ENCODE measurements around the gene RBPMS2. TPM values are rescaled to one million over a fixed set of nuclear protein-coding genes. Genes with fewer than 3 reads are reported as not detected.

The RBPMS2 gene
- total RNA-seq, 1 experiment from 2014 or later = 0.16 TPM

DNA sequence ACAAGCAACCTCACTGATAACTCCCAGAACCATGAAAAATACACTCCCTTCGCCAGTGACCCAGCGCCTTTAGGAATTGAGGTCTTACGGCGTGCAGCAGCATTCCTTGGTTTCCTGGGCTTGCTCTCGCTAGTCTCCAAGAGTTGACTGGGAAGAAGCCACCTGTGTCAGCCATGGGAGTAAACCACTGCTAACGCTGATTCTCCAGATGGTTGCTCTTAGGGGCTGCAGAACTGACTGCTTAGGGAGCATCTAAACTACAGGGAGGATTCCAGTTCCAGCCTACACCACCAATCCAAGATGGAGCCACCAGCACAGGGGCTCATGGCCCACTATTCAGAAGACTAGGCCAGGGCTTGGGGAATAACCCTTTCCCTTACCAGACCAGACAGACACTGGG, 2.4 kb downstream of the RBPMS2 start:
- TF ChIP-seq, protein P1, sequence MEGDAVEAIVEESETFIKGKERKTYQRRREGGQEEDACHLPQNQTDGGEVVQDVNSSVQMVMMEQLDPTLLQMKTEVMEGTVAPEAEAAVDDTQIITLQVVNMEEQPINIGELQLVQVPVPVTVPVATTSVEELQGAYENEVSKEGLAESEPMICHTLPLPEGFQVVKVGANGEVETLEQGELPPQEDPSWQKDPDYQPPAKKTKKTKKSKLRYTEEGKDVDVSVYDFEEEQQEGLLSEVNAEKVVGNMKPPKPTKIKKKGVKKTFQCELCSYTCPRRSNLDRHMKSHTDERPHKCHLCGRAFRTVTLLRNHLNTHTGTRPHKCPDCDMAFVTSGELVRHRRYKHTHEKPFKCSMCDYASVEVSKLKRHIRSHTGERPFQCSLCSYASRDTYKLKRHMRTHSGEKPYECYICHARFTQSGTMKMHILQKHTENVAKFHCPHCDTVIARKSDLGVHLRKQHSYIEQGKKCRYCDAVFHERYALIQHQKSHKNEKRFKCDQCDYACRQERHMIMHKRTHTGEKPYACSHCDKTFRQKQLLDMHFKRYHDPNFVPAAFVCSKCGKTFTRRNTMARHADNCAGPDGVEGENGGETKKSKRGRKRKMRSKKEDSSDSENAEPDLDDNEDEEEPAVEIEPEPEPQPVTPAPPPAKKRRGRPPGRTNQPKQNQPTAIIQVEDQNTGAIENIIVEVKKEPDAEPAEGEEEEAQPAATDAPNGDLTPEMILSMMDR (IDR thresholded peaks at IDR 0.05; ENCODE audit: unreplicated experiment) = no peak
- peaks cover 11% of the 10 kb centered on the region for H3K27me3 Mint-ChIP-seq (ENCODE audit: insufficient read depth, unreplicated experiment)
- CTCF ChIA-PET = no interaction called here
- H3K4me1 Mint-ChIP-seq (ENCODE audit: insufficient read depth, unreplicated experiment) = peaks cover 2% of the 10 kb centered on the region
- no peak for DNase-seq (ENCODE audit: unreplicated experiment)
- POLR2A ChIA-PET = no interaction called here
- intact Hi-C loops (cut with micrococcal nuclease) = no loop called here
- H3K36me3 Mint-ChIP-seq (ENCODE audit: insufficient read depth, unreplicated experiment) = no peaks in the 10 kb centered on the region
- no peak overlapping the region for H3K4me3 Mint-ChIP-seq (ENCODE audit: unreplicated experiment)
- H3K27ac Mint-ChIP-seq (ENCODE audit: low read depth, unreplicated experiment) = no peak overlapping the region
- no peaks in the 10 kb centered on the region for H3K9me3 Mint-ChIP-seq (ENCODE audit: unreplicated experiment)
- BruUV-seq (replicated peaks) = no TSS peak

DNA sequence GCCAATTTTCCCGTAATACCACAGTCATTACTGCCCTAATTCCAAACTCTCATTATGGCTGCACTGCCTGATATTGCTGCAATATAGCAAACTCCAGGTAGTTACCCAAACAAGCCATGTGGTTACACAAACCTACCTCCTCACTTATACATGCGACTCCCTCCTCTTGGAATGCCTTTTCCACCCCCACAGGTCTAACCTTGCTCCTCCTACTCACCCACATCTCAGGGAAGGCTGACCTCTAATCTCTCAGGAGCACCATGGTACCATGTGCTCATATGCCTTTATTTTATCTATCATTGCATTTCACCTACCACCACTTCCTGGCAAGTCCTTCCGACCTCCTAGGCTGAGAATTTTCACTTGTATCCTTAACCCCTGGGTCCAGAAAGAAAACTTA, 2.9 kb downstream of the RBPMS2 start:
- Mint-ChIP-seq H3K9me3 (ENCODE audit: unreplicated experiment) (no peaks in the 10 kb centered on the region), H3K4me1 (ENCODE audit: insufficient read depth, unreplicated experiment) (peaks cover 5% of the 10 kb centered on the region), H3K4me3 (ENCODE audit: unreplicated experiment) (no peak overlapping the region), H3K27me3 (ENCODE audit: insufficient read depth, unreplicated experiment) (peaks cover 11% of the 10 kb centered on the region), H3K36me3 (ENCODE audit: insufficient read depth, unreplicated experiment) (no peaks in the 10 kb centered on the region), H3K27ac (ENCODE audit: low read depth, unreplicated experiment) (no peak overlapping the region)
- POLR2A ChIA-PET = no interaction called here
- TF ChIP-seq, protein P1 (IDR thresholded peaks at IDR 0.05; ENCODE audit: unreplicated experiment) = no peak
- intact Hi-C loops (cut with micrococcal nuclease) = no loop called here
- BruUV-seq (replicated peaks) = no TSS peak
- no peak for DNase-seq (ENCODE audit: unreplicated experiment)
- CTCF ChIA-PET = no interaction called here

DNA sequence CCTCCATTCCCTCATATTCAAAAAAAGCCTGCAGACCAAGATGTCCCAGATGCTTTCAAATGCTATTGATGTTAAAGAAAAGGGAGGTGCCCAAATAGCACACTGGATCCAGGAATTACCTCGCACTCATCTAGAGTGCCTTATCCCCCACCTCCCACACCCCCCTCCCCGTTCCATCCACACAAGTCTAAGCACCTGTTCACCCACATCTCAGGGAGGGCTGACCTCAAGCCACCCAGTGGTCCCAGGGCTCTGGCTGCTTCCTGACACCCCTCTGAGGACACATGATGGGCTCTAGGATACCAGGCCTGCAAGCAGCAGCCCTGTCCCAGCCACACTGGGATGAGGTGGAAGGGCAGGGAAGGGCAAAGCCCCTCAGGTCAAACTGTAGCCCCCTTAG, 4.8 kb downstream of the RBPMS2 start:
- no peak for DNase-seq (ENCODE audit: unreplicated experiment)
- TF ChIP-seq, protein P1 (IDR thresholded peaks at IDR 0.05; ENCODE audit: unreplicated experiment) = no peak
- intact Hi-C loops (cut with micrococcal nuclease) = no loop called here
- BruUV-seq (replicated peaks) = no TSS peak
- Mint-ChIP-seq H3K27ac (ENCODE audit: low read depth, unreplicated experiment) (no peak overlapping the region), H3K27me3 (ENCODE audit: insufficient read depth, unreplicated experiment) (peaks cover 11% of the 10 kb centered on the region), H3K36me3 (ENCODE audit: insufficient read depth, unreplicated experiment) (no peaks in the 10 kb centered on the region), H3K4me3 (ENCODE audit: unreplicated experiment) (no peak overlapping the region), H3K9me3 (ENCODE audit: unreplicated experiment) (no peaks in the 10 kb centered on the region), H3K4me1 (ENCODE audit: insufficient read depth, unreplicated experiment) (peaks cover 5% of the 10 kb centered on the region)
- POLR2A ChIA-PET = interaction anchor here (0.6 to 1.2 kb wide), 3 partner anchors 10 to 38 kb away, joined by 3 read pairs; no protein-coding TSS in a partner anchor
- CTCF ChIA-PET = interaction anchor here (0.6 to 0.7 kb wide), 4 partner anchors 41 to 519 kb away, joined by 3 to 6 read pairs (median 4); no protein-coding TSS in a partner anchor

DNA sequence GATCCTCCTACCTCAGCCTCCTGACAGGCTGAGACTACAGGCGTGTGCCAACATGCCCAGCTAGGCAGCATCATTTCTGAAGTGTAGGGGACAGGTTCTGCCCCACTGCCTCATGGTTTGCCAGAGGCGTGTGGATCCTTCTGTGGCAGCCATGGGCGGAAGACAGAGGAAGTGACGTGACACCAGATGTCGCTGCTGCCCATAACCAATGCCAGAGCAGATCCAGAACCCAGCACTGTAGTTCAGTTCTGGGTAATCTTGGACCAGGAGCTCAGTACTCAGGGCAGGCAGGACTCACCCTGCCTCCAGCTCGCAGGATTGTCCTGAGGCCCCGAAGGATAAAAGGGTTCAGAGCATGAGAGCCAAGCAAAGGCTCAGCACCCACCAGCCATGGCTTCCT, 8.2 kb downstream of the RBPMS2 start:
- ChIA-PET CTCF (interaction anchor here (0.6 to 0.7 kb wide), 2 partner anchors 503 to 1304 kb away, joined by 3 read pairs; no protein-coding TSS in a partner anchor), POLR2A (no interaction called here)
- Mint-ChIP-seq H3K27me3 (ENCODE audit: insufficient read depth, unreplicated experiment) (no peaks in the 10 kb centered on the region), H3K9me3 (ENCODE audit: unreplicated experiment) (no peaks in the 10 kb centered on the region), H3K36me3 (ENCODE audit: insufficient read depth, unreplicated experiment) (no peaks in the 10 kb centered on the region), H3K4me3 (ENCODE audit: unreplicated experiment) (no peak overlapping the region), H3K27ac (ENCODE audit: low read depth, unreplicated experiment) (no peak overlapping the region), H3K4me1 (ENCODE audit: insufficient read depth, unreplicated experiment) (peaks cover 5% of the 10 kb centered on the region)
- no peak for DNase-seq (ENCODE audit: unreplicated experiment)
- TF ChIP-seq, protein P1 (IDR thresholded peaks at IDR 0.05; ENCODE audit: unreplicated experiment) = no peak
- no TSS peak for BruUV-seq (replicated peaks)
- intact Hi-C loops (cut with micrococcal nuclease) = no loop called here

Data from MCF 10A (cell line).